ENCODE measurements around the gene RGS7. TPM values are rescaled to one million over a fixed set of nuclear protein-coding genes. Genes with fewer than 3 reads are reported as not detected.

The RGS7 gene
- total RNA-seq, 1 experiment from 2014 or later, result 0.10 TPM

DNA sequence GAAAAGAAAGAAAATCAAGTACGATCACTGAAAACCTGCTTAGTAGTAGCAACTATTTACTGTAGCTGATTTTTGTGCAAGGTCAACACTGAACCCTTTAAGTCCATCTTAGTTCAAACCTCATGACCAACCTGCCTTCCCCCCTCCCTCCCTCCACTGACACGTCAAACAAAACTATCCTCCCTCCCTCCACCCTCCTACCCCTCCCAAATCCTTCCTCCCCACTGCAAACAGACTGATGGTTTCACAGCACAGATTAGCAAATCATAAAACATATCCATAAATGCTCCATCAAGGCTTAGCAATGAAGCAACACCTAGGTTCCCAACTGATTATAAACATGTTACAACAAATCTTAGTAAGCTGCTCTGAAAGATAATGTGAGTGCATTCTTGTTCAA, 580.8 kb downstream of the RGS7 start:
- in situ Hi-C loops (cut with HindIII; ENCODE audit: low pct_unique_long_range_greater_than_20kb, low sequenced_read_pairs) (no loop called here), intact Hi-C loops (cut with micrococcal nuclease; ENCODE audit: unreplicated experiment) (no loop called here)
- Histone ChIP-seq H3K4me3 (ENCODE audit: low read depth in 2 of 2, low read length in 2 of 2) (no peak overlapping the region), H3K27ac (ENCODE audit: low read length) (no peak overlapping the region), H3K36me3 (ENCODE audit: control insufficient read depth, insufficient read depth, low read length) (no peaks in the 10 kb centered on the region), H3K27me3 (ENCODE audit: control insufficient read depth, insufficient read depth, low read length) (no peaks in the 10 kb centered on the region), H3K4me1 (ENCODE audit: control insufficient read depth, insufficient read depth, low read length) (no peaks in the 10 kb centered on the region), H3K9me3 (ENCODE audit: control insufficient read depth, insufficient read depth, low read depth, low read length) (no peaks in the 10 kb centered on the region)
- TF ChIP-seq SIN3A (IDR thresholded peaks at IDR 0.05; ENCODE audit: borderline replicate concordance, insufficient read depth, low read depth, low read length) (no peak), CTCF (IDR thresholded peaks at IDR 0.05) (no peak), TCF7L2 (IDR thresholded peaks at IDR 0.05; ENCODE audit: low read depth, low read length) (no peak), POLR2AphosphoS5 (IDR thresholded peaks at IDR 0.05; ENCODE audit: low read depth, low read length) (no peak)
- TF ChIP-seq, protein P1, sequence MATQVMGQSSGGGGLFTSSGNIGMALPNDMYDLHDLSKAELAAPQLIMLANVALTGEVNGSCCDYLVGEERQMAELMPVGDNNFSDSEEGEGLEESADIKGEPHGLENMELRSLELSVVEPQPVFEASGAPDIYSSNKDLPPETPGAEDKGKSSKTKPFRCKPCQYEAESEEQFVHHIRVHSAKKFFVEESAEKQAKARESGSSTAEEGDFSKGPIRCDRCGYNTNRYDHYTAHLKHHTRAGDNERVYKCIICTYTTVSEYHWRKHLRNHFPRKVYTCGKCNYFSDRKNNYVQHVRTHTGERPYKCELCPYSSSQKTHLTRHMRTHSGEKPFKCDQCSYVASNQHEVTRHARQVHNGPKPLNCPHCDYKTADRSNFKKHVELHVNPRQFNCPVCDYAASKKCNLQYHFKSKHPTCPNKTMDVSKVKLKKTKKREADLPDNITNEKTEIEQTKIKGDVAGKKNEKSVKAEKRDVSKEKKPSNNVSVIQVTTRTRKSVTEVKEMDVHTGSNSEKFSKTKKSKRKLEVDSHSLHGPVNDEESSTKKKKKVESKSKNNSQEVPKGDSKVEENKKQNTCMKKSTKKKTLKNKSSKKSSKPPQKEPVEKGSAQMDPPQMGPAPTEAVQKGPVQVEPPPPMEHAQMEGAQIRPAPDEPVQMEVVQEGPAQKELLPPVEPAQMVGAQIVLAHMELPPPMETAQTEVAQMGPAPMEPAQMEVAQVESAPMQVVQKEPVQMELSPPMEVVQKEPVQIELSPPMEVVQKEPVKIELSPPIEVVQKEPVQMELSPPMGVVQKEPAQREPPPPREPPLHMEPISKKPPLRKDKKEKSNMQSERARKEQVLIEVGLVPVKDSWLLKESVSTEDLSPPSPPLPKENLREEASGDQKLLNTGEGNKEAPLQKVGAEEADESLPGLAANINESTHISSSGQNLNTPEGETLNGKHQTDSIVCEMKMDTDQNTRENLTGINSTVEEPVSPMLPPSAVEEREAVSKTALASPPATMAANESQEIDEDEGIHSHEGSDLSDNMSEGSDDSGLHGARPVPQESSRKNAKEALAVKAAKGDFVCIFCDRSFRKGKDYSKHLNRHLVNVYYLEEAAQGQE (IDR thresholded peaks at IDR 0.05; ENCODE audit: insufficient read depth in 1 of 2, low read depth in 2 of 2, low read length in 1 of 2), result no peak
- ChIA-PET POLR2A (no interaction called here), CTCF (no interaction called here)
- ATAC-seq, result no peak
- BruUV-seq (replicated peaks), result no TSS peak
- DNase-seq (ENCODE audit: low read depth, low spot score), result no peak

- ChIA-PET POLR2A (no interaction called here), CTCF (no interaction called here)
- Histone ChIP-seq H3K27me3 (ENCODE audit: control insufficient read depth, insufficient read depth, low read length) (no peaks in the 10 kb centered on the region), H3K4me1 (ENCODE audit: control insufficient read depth, insufficient read depth, low read length) (no peaks in the 10 kb centered on the region), H3K9me3 (ENCODE audit: control insufficient read depth, insufficient read depth, low read depth, low read length) (no peaks in the 10 kb centered on the region), H3K27ac (ENCODE audit: low read length) (no peak overlapping the region), H3K36me3 (ENCODE audit: control insufficient read depth, insufficient read depth, low read length) (no peaks in the 10 kb centered on the region), H3K4me3 (ENCODE audit: low read depth in 2 of 2, low read length in 2 of 2) (no peak overlapping the region)
- ATAC-seq (no peak), DNase-seq (ENCODE audit: low read depth, low spot score) (no peak)
- intact Hi-C loops (cut with micrococcal nuclease; ENCODE audit: unreplicated experiment) (no loop called here), in situ Hi-C loops (cut with HindIII; ENCODE audit: low pct_unique_long_range_greater_than_20kb, low sequenced_read_pairs) (no loop called here)
- no TSS peak for BruUV-seq (replicated peaks)
- TF ChIP-seq CTCF (IDR thresholded peaks at IDR 0.05) (no peak), SIN3A (IDR thresholded peaks at IDR 0.05; ENCODE audit: borderline replicate concordance, insufficient read depth, low read depth, low read length) (no peak), TCF7L2 (IDR thresholded peaks at IDR 0.05; ENCODE audit: low read depth, low read length) (no peak), POLR2AphosphoS5 (IDR thresholded peaks at IDR 0.05; ENCODE audit: low read depth, low read length) (no peak)
- TF ChIP-seq, protein P1 (IDR thresholded peaks at IDR 0.05; ENCODE audit: insufficient read depth in 1 of 2, low read depth in 2 of 2, low read length in 1 of 2), result no peak
Measured at GRCh38 chr1:240772131-240772530, 584.9 kb downstream of the RGS7 start.
